Rectal smooth muscle tissue (tissue), 1 donor: ENCODE measurements around the gene OR8I2.
"Not testable (repeated sequence)": the region's sequence is repeated elsewhere in the genome, so short reads cannot be mapped to it uniquely, and the experiment has no call there.

Experiments used
- H3K27ac ChIP-seq: one replicate; pipeline ENCODE4 v1.7.0; 2013; ENCODE audit warnings: low read depth, low read length, inconsistent platforms
- H3K27me3 ChIP-seq: one replicate; pipeline ENCODE4 v1.7.0; 2013; ENCODE audit warnings: low read length; ENCODE audit not compliant: control insufficient read depth, insufficient read depth
- H3K36me3 ChIP-seq: one replicate; pipeline ENCODE4 v1.7.0; 2013; ENCODE audit warnings: low read length; ENCODE audit not compliant: control insufficient read depth, insufficient read depth
- H3K4me1 ChIP-seq: one replicate; pipeline ENCODE4 v1.7.0; 2013; ENCODE audit warnings: low read length; ENCODE audit not compliant: control insufficient read depth, insufficient read depth
- H3K4me3 ChIP-seq: one replicate; pipeline ENCODE4 v1.7.0; 2013; ENCODE audit warnings: low read length
- H3K9ac ChIP-seq: one replicate; pipeline ENCODE4 v1.7.0; 2013; ENCODE audit warnings: low read length

Gene OR8I2

GRCh38 chr11:56093008-56093407, at the start of gene OR8I2:
OR8I2 (plus strand) TSS chr11:56093308; CDS start chr11:56093308, 0 bp downstream.
- Histone ChIP-seq H3K4me3 (no peak within 1 kb of the TSS), H3K36me3 (no peaks in the 10 kb centered on the region), H3K4me1 (no peaks in the 10 kb centered on the region), H3K9ac (no peak within 1 kb of the TSS), H3K27me3 (no peaks in the 10 kb centered on the region), H3K27ac (no peak within 1 kb of the TSS)

GRCh38 chr11:56045538-56045937, 47.6 kb upstream of the OR8I2 start:
- no peaks in the 10 kb centered on the region for H3K4me1 ChIP-seq
- no peaks in the 10 kb centered on the region for H3K36me3 ChIP-seq
- no peak overlapping the region for H3K27ac ChIP-seq
- no peak overlapping the region for H3K4me3 ChIP-seq
- H3K9ac ChIP-seq: no peak overlapping the region
- H3K27me3 ChIP-seq: no peaks in the 10 kb centered on the region

GRCh38 chr11:56048480-56048879, 44.6 kb upstream of the OR8I2 start:
- Histone ChIP-seq H3K4me3 (no peak overlapping the region), H3K27me3 (no peaks in the 10 kb centered on the region), H3K27ac (no peak overlapping the region)

GRCh38 chr11:56049487-56049886, 43.6 kb upstream of the OR8I2 start:
- no peak overlapping the region for H3K27ac ChIP-seq
- H3K4me3 ChIP-seq: no peak overlapping the region
- H3K4me1 ChIP-seq: no peaks in the 10 kb centered on the region

More at GRCh38 chr11:56048480-56048879, 44.6 kb upstream of the OR8I2 start:
- Histone ChIP-seq H3K4me1 (no peaks in the 10 kb centered on the region), H3K9ac (no peak overlapping the region), H3K36me3 (no peaks in the 10 kb centered on the region)

GRCh38 chr11:56056366-56056765, 36.7 kb upstream of the OR8I2 start:
- not testable (repeated sequence) for H3K27ac ChIP-seq, H3K36me3 ChIP-seq, H3K9ac ChIP-seq, H3K4me1 ChIP-seq, H3K27me3 ChIP-seq, H3K4me3 ChIP-seq

More at GRCh38 chr11:56049487-56049886, 43.6 kb upstream of the OR8I2 start:
- H3K27me3 ChIP-seq: no peaks in the 10 kb centered on the region
- H3K36me3 ChIP-seq: no peaks in the 10 kb centered on the region
- no peak overlapping the region for H3K9ac ChIP-seq

- H3K27me3 ChIP-seq, H3K36me3 ChIP-seq, H3K9ac ChIP-seq, H3K4me3 ChIP-seq, H3K4me1 ChIP-seq, H3K27ac ChIP-seq: not testable (repeated sequence)
Observed at GRCh38 chr11:56057661-56058237, 35.4 kb upstream of the OR8I2 start.

- H3K27ac ChIP-seq, H3K9ac ChIP-seq, H3K36me3 ChIP-seq, H3K27me3 ChIP-seq, H3K4me3 ChIP-seq, H3K4me1 ChIP-seq: not testable (repeated sequence)
Observed at GRCh38 chr11:56058260-56058780, 34.8 kb upstream of the OR8I2 start.

GRCh38 chr11:56066980-56067379, 26.1 kb upstream of the OR8I2 start:
- Histone ChIP-seq H3K9ac (no peak overlapping the region), H3K36me3 (no peaks in the 10 kb centered on the region), H3K4me3 (no peak overlapping the region), H3K27ac (no peak overlapping the region), H3K27me3 (no peaks in the 10 kb centered on the region), H3K4me1 (no peaks in the 10 kb centered on the region)

GRCh38 chr11:56089697-56090096, 3.4 kb upstream of the OR8I2 start:
- H3K4me3 ChIP-seq: no peak overlapping the region
- no peak overlapping the region for H3K27ac ChIP-seq
- H3K27me3 ChIP-seq: no peaks in the 10 kb centered on the region
- H3K9ac ChIP-seq: no peak overlapping the region
- no peaks in the 10 kb centered on the region for H3K36me3 ChIP-seq
- no peaks in the 10 kb centered on the region for H3K4me1 ChIP-seq

- Histone ChIP-seq H3K4me1 (no peaks in the 10 kb centered on the region), H3K36me3 (no peaks in the 10 kb centered on the region), H3K27me3 (no peaks in the 10 kb centered on the region), H3K27ac (no peak within 1 kb of the TSS), H3K4me3 (no peak within 1 kb of the TSS), H3K9ac (no peak within 1 kb of the TSS)
Observed at GRCh38 chr11:56103210-56103737, 10.2 kb downstream of the OR8I2 start, which contains the start of gene OR8H2. OR8H2 (plus strand) TSS chr11:56103687; CDS start chr11:56105043, 1,356 bp downstream.

- Histone ChIP-seq H3K27me3 (no peaks in the 10 kb centered on the region), H3K36me3 (no peaks in the 10 kb centered on the region), H3K4me1 (no peaks in the 10 kb centered on the region), H3K9ac (no peak within 1 kb of the TSS), H3K4me3 (no peak within 1 kb of the TSS), H3K27ac (no peak within 1 kb of the TSS)
Observed at GRCh38 chr11:56122073-56122472, 29.0 kb downstream of the OR8I2 start, which contains the start of gene OR8H3. OR8H3 (plus strand) TSS chr11:56122373; CDS start chr11:56122373, 0 bp downstream.

- H3K27ac ChIP-seq: no peak within 1 kb of the TSS
- H3K4me1 ChIP-seq: no peaks in the 10 kb centered on the region
- no peaks in the 10 kb centered on the region for H3K36me3 ChIP-seq
- no peak within 1 kb of the TSS for H3K4me3 ChIP-seq
- H3K9ac ChIP-seq: no peak within 1 kb of the TSS
- H3K27me3 ChIP-seq: no peaks in the 10 kb centered on the region
Observed at GRCh38 chr11:56140151-56140661, 47.1 kb downstream of the OR8I2 start, which contains the start of gene OR8J3. OR8J3 (minus strand) TSS chr11:56140201; CDS start chr11:56137718, 2,483 bp downstream.

- H3K4me3 ChIP-seq, H3K27me3 ChIP-seq, H3K9ac ChIP-seq, H3K36me3 ChIP-seq, H3K27ac ChIP-seq, H3K4me1 ChIP-seq: not testable (repeated sequence)
Observed at GRCh38 chr11:56143681-56144080, 50.6 kb downstream of the OR8I2 start.
